AG08396 (cell line): Measurements from ENCODE around the gene PTPRN2.

ENCODE experiments used
- DNase-seq: peaks from one replicate; pipeline ENCODE4 v3.0.0; 2012; ENCODE audit warnings: low spot score, mixed read lengths

PTPRN2 gene

GRCh38 chr7:157828190-157828589 is 759.4 kb downstream of the PTPRN2 start:
- DNase-seq: no peak

DNA sequence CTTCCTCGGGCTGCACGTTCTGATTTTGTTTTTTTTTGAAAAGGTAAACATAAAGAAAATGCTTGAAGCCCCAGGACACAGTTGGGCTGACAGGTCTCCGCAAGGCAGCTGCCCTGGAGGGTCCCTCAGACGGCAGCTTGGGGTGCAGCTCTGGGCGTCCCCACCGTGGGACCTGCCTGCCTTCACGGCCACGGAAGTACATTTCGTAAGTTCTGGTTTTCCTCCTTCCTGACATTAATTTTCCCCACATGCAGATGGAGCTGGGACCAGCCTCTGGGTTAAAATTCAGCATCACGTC is 759.8 kb downstream of the PTPRN2 start:
- no peak for DNase-seq

DNA sequence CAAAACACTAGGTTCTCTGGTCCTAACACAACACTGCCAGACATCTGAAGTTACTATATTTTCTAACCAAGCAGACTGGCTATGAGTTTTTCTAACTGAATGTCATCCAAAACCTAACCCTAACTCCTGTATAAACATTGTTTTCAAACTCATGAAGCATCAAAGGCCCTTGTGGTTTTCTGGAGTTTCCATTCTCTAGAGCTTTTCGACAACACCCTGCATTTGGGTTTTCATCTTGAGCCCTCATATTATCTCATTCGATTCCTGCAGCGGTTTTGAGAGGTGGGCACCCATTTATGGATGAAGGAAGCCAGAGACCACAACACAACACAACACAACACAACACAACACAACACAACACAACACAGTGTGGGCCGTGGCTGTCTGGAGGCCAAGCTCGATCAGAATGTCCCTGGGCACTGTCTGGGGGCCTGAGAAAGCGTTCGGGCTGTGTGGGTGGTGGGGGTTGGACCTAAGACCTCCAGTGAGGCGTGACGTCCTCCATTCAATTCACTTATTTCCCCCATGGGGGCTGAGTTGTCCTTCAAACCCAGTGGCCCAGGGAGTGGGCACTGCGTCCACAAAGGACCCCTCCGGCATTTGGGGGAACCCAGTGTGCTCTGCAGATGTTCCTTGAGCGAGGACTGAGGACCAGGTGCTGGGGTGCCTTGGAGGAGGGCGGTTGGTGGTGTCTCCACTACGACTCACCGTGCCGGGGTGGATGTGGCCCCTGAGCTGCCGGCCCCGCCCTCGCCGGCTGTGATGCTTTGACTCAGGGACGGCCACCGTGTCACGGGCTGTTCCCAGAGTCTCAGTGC is 760.4 kb downstream of the PTPRN2 start:
- no peak for DNase-seq

- DNase-seq: no peak
Measured at GRCh38 chr7:157826566-157826965, 761.1 kb downstream of the PTPRN2 start.

DNA sequence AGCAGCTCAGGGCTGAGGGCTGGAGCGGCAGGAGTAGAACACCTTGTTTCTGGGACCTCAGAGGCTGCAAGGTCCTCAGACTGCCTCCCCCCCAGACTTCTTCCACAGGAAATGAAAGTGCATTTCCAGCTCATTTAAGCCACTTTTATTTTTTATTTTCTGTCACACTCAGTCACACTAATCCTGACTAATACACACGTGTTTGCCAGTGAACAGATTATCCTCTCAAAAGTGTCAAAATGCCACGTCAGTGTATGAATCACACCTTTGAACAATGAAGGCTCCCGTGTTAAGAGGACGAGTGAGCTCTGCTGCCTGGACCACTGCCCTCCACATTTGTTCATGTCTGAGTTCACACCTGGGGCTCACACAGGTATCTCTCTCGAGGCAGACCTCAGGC is 762.3 kb downstream of the PTPRN2 start:
- DNase-seq: no peak

- no peak for DNase-seq
Measured at GRCh38 chr7:157824819-157825121, 762.9 kb downstream of the PTPRN2 start.

DNA sequence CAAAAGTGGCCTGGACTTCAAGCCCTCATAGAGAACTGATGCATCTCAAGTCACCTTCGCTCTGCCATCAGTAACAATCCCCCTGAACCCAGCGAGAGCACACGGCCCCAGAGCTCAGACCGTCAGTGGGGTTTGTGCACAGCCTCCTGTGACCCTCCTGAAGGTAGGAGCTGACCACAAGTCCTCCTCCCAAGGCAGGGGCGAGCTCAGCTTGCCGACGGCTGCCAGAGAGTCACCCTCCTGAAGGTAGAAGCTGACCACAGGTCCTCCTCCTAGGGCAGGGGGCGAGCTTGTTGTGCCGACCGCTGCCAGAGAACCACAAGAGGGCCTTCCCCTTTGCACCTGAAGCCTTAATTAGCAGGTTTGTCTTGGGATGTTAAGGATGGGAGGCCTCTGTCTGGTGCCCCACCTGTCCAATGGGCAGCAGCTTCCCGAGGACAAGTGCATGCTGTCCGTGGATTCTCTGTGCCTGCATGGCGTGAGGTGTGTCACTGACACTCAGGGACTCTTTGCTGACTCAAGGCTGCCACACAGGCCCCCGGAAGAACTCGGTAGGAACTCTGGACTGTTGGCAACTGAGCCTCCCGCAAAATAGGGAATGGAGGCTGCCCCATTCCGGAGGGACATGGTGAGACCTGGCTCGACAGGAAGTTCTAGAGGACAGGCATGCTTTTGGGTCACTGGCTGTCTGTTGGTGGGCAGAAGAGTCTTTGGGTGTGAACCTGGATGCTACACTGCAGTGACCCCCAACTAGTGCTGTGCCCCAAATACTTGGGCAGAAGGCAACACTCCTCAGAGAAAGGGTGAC is 763.4 kb downstream of the PTPRN2 start:
- DNase-seq: no peak

DNA sequence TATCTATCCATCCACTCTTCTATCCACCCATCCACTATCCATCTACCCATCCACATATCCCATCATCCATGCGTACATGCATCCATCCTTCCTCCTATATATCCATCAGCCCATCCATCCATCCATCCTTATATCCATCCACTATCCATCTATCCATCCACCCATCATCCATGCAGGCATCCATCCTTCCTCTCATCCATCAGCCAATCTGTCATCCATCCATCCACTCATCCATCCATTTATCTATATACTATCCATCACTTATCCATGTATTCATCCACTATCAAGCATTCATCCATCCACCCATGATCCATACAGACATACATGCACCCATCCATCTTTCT is 765.0 kb downstream of the PTPRN2 start:
- DNase-seq: no peak

DNA sequence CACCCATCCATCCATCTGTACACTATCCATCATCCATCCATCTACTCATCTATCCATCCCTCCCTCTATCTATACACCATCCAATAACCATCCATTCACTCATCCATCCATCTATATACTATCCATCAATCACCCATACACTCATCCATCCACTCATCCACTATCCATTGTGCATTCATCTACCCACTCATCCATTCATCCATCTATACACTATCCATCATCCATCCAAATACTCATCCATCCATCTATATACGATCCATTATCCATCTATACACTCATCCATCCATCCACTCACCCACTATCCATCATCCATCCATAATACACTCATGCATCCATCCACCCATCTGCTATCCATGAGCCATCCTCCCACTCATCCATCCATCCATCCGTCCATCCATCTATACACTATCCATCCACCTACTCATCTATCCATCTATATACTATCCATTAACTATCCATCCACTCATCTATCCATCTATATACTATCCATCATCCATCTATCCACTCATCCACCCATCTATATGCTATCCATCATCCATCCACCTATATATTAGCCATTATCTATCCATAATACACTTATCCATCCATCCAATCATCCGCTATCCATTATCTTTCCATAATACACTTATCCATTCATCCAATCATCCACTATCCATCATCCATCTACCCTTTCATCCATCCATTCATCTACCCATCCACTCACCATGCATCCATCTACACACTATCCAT is 765.5 kb downstream of the PTPRN2 start:
- no peak for DNase-seq

- no peak for DNase-seq
Measured at GRCh38 chr7:157820796-157821195, 766.8 kb downstream of the PTPRN2 start.

DNA sequence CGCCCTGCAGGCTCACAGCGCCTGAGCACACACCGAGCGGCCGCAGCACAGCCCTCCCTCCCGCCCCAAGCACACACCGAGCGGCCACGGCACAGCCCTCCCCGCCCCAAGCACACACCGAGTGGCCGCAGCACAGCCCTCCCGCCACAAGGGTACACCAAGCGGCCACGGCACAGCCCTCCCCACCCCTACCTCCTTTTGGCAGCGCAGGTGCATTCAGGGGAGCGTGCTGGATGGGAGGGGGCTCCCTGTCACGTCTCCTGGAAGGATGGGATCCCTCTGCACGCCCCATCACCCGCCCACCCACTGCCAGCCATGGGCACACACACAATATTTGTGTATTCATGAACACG is 768.2 kb downstream of the PTPRN2 start:
- no peak for DNase-seq

- no peak for DNase-seq
Measured at GRCh38 chr7:157818701-157819454, 768.7 kb downstream of the PTPRN2 start.

DNA sequence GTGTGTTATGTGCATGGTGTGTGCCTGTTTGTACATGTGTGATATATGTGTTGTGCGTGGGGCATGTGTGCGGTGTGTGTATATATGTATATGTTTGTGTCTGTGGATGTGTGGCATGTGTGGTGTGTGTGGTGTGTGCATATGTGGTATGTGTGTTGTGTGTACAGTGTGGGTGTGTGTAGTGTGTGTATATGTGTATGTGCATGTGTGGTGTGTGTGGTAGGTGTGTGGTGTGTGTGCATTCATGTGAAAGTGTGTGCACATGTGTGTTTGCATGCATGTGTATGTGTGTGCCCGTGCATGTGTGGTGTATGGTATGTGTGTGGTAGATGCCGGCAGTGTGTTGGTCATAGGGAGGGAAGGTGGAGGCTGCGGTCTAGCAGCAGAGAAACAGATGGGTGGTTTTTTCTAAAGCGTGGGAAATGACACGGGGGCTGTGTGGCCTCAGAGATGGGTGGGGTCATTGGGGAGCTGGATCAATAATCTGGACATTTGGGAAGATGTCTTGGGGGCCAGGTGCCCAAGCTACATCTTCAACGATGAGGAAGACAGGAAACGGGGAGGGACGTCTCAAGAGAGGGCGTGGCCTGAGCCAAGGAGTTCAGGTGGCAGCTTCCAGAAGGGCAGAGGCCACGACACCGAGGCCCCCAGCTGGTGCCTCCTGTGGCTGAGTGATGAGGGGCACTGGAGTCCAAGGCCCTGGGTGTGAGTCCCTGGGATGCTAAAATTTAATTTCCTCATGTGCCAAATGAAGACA is 769.5 kb downstream of the PTPRN2 start:
- no peak for DNase-seq

- DNase-seq: no peak
Measured at GRCh38 chr7:157817433-157817832, 770.2 kb downstream of the PTPRN2 start.

DNA sequence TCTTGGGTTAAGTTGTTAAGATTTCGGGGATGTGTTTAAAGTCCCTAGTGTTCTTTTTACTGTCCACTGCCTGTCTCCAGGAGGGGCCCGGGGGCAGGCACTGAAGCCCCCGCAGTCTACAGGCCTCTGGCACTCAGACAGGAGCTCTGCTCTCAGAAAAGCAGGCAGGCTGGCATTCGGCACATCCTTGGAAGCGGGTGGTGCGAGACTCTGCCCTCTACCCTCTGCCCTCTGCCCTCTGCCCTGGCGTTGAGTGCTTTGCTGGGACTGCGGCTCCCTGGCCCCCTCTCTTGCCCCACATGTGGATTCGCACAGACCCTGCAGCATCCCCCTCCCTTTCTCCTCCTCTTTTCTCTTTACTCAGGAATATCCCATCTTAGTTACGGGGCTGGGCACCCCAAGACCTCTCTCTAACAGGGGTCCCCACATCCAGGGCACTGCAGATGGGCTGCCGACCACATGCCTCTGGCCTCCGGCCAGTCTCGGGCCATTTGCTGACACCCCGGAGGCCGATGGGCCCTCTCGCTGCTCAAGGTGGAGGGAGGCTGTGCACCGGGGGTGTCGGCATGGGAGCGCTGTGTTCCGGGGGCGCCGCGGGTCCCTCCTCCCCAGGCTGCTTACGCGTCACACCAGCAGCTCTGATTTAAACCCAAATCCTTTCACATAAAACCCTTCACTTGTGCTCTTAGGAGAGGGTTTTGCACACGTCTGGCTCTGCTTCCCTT is 770.9 kb downstream of the PTPRN2 start:
- DNase-seq: no peak

- DNase-seq: no peak
Measured at GRCh38 chr7:157816086-157816485, 771.5 kb downstream of the PTPRN2 start.

GRCh38 chr7:157815706-157816022 is 772.0 kb downstream of the PTPRN2 start:
- DNase-seq: no peak

- no peak for DNase-seq
Measured at GRCh38 chr7:157814931-157815705, 772.5 kb downstream of the PTPRN2 start.

DNA sequence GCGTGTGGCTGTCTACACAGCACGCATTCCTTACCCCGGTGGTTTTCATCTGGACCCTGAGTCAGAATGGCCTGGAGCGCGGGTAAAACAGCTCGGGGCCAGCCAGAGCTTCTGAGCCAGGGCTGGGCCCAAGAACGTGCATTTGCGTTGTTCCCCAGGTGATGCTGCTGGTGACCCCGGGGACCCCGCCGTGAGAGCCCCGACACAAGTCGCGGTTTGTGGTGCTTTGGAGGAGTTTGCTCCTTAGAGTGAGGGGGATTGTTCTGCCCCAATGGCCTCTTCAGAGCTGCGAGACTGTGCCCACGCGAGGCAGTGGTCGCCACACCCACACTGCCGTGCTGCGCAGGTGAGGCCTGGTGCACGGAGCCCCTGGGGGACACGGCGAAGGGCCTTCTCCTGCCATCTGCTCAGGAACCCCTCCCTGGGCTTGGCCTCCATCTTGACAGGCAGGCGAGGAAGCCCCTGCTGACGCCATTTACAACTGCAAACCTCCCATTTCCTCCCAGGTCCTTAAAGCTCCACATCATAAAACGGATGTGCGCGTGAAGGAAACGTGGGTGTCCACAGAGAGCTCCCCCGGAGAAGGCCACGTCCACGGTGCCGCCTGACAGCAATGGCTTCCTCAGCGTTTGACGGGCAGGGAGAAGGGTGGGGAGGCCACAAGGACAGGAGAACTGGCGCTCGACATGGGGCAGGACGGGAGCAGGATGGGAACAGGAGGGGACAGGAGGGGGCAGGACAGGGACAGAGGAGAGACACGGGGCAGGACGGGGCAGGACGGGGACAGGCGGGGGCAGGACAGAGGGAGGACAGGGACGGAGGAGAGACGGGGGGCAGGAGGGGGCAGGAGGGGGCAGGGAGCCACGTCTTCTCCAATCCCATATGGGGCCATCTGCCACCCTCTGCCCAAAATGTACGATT is 773.6 kb downstream of the PTPRN2 start:
- DNase-seq: no peak
